Activated naive CD4-positive, alpha-beta T cell treated with anti-CD3 and anti-CD28 coated beads, Interleukin-2, amount 50 U/mL, for 24 hours (primary cell): ENCODE results near the gene MAGEB16.

Experiments used
- H3K27ac Mint-ChIP-seq: one replicate; pipeline ENCODE4 v1.8.0; 2021; ENCODE audit warnings: mild to moderate bottlenecking, mixed read lengths
- H3K27me3 Mint-ChIP-seq: one replicate; pipeline ENCODE4 v1.8.0; 2021; ENCODE audit warnings: mixed read lengths
- H3K36me3 Mint-ChIP-seq: one replicate; pipeline ENCODE4 v1.8.0; 2021; ENCODE audit warnings: mixed read lengths
- H3K4me1 Mint-ChIP-seq: one replicate; pipeline ENCODE4 v1.8.0; 2021; ENCODE audit warnings: mixed read lengths
- H3K4me3 Mint-ChIP-seq: one replicate; pipeline ENCODE4 v1.8.0; 2021; ENCODE audit warnings: mild to moderate bottlenecking, mixed read lengths
- H3K9me3 Mint-ChIP-seq: one replicate; pipeline ENCODE4 v1.8.0; 2021; ENCODE audit warnings: mixed read lengths

MAGEB16 gene

DNA sequence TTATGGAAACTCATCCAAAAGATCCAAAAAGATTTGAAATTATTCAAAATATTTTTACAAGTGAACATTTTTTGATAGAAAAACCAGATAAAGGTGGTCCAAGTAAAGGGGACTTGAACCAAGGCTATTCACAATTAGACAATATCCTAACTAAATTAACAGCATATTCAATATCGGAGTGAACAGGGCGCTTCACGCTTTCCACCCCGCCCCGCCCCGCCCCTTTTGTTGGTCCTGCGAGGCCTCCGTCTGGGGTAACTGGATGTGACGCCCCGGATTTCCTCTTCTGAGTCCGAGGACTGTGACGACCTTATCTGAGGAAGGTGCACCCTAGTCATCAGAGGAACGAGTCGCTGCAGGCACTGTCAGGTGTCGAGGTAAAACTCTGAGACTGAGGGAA lies at the start of gene MAGEB16:
TSS of gene MAGEB16 (plus strand) at position 301 of the 400 bp plus-strand sequence. CDS start 3,855 bp downstream, outside the sequence.
- H3K4me1 Mint-ChIP-seq: no peaks in the 10 kb centered on the region
- no peaks in the 10 kb centered on the region for H3K9me3 Mint-ChIP-seq
- H3K27me3 Mint-ChIP-seq: no peaks in the 10 kb centered on the region
- no peaks in the 10 kb centered on the region for H3K36me3 Mint-ChIP-seq
- H3K27ac Mint-ChIP-seq: no peak within 1 kb of the TSS
- no peak within 1 kb of the TSS for H3K4me3 Mint-ChIP-seq

DNA sequence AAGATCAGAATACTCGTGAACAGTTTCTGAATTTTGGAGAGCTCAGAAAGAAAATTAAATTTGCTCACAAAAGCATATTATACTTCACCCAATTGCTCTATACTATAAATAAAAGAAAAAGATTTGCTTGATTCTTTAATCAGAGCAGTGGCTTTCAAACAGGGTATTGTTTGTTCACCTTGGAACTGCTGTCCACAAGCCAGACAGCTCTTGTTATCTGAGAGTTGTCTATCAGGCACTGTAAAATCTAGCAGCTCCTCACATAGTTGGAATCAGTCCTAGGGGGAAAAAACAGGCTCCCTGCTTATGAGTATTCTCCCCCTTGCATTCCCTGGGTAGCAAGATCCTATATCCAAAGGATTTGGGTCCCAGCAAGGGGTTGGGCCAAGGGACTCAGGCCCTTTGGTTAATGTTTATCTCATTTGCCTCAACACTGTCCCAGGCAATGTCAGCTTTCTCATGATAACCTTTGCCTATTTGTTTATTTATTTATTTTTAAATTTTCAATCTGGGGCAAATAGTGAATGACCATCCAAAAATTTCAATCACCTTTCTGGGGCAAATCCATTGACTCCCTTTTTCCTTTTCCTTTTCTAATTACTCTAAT lies 24.1 kb upstream of the MAGEB16 start:
- H3K27ac Mint-ChIP-seq: no peak overlapping the region
- no peaks in the 10 kb centered on the region for H3K27me3 Mint-ChIP-seq
- H3K9me3 Mint-ChIP-seq: no peaks in the 10 kb centered on the region
- no peaks in the 10 kb centered on the region for H3K36me3 Mint-ChIP-seq
- no peak overlapping the region for H3K4me3 Mint-ChIP-seq
- no peaks in the 10 kb centered on the region for H3K4me1 Mint-ChIP-seq

DNA sequence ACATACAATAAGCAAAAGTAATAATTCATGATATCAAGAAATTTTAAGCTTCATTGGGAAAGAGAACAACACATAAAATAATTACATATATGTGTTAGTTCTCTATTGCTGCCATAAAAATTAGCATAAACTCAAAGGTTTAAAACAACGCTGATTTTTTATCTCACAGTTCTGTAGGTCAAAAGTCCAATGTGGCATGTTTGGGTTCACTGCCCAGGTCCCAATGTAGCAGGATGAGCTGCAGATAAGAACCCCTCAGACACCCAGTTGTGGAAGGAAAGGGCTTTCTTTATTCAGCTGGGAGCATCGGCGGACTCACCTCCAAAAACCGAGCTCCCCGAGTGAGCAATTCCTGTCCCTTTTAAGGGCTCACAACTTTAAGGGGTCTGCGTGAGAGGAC lies 13.1 kb upstream of the MAGEB16 start:
- no peak overlapping the region for H3K4me3 Mint-ChIP-seq
- no peaks in the 10 kb centered on the region for H3K36me3 Mint-ChIP-seq
- H3K27me3 Mint-ChIP-seq: no peaks in the 10 kb centered on the region
- no peak overlapping the region for H3K27ac Mint-ChIP-seq
- no peaks in the 10 kb centered on the region for H3K4me1 Mint-ChIP-seq
- H3K9me3 Mint-ChIP-seq: no peaks in the 10 kb centered on the region

DNA sequence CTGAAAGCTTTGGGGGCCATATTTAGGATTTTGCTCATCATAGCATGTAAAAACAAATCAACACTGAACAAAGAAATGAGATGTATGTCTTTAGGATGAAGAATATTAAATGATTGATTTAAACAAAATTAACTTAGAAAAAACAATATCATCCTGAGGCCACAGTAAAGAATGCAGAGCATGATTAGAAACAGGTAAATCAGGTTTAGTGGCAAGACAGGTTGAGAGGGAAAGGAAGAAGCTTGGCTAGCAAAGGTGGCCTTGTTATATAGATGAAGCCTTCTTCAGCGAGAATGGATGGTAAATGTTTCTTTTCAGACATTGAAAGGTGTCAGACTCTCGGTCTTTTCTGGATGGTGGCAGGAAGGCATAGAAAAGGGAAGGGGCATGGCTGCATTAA lies 11.9 kb upstream of the MAGEB16 start:
- Mint-ChIP-seq H3K27ac (no peak overlapping the region), H3K27me3 (no peaks in the 10 kb centered on the region), H3K9me3 (no peaks in the 10 kb centered on the region), H3K4me3 (no peak overlapping the region), H3K36me3 (no peaks in the 10 kb centered on the region), H3K4me1 (no peaks in the 10 kb centered on the region)

DNA sequence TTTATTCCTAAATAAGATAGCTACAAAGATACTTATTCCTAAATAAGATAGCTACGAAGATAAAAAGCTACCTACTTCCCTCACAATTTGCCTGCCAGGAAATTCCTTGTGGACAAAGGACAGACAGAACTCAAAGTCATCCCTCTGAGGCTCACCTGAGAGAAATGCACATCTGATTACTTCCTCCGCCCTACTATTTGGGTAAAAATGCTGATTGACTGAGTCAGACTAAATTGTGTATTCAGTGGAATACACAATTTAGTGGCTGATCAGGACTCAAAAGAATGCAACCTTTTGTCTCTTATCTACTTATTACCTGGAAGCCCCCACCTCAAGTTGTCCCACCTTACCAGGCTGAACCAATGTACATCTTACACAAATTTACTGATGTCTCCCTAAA lies 10.3 kb upstream of the MAGEB16 start:
- no peaks in the 10 kb centered on the region for H3K27me3 Mint-ChIP-seq
- H3K9me3 Mint-ChIP-seq: no peaks in the 10 kb centered on the region
- H3K27ac Mint-ChIP-seq: no peak overlapping the region
- H3K36me3 Mint-ChIP-seq: no peaks in the 10 kb centered on the region
- no peak overlapping the region for H3K4me3 Mint-ChIP-seq
- no peaks in the 10 kb centered on the region for H3K4me1 Mint-ChIP-seq

DNA sequence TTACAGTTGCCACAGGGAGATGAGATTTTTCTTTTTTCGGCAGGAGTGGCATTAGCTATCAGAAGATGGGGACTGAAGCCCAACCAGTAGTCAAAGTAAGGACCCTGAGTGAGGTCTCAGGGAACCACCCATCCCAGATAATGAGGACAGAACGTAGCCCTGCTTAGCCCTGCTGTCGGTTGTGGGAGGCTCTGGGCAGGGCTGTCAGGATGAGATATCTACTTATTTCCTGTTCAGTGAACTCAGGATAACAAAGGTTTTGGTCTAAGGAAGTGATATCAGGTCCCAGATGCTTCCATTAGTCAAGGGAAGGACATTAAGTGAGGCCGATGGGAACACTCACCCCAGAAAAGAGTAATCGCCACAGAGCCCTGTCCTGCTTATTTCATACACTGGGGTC lies 2.3 kb downstream of the MAGEB16 start:
- Mint-ChIP-seq H3K27me3 (no peaks in the 10 kb centered on the region), H3K4me1 (no peaks in the 10 kb centered on the region), H3K27ac (no peak overlapping the region), H3K36me3 (no peaks in the 10 kb centered on the region), H3K4me3 (no peak overlapping the region), H3K9me3 (no peaks in the 10 kb centered on the region)

DNA sequence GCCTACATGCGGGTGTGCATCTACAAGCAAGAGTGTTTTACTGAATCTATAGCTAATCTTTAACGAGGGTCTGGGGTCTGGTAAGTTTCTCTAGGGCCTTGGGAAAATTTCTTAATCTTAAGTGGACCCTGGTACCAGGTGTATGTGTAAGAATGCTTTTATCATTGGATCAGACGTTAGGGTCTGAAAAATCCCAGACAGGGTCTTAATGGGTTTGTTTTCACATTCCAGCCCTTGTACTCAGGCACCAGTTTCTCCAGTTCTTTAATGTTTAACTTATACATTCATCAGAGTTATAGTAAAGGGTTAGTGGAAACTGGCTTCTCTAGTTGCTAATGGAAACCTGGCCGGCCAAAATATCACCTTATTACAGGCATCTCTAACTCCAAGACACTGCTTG lies 11.6 kb downstream of the MAGEB16 start:
- H3K4me1 Mint-ChIP-seq: no peaks in the 10 kb centered on the region
- no peak overlapping the region for H3K27ac Mint-ChIP-seq
- H3K36me3 Mint-ChIP-seq: no peaks in the 10 kb centered on the region
- H3K9me3 Mint-ChIP-seq: no peaks in the 10 kb centered on the region
- H3K27me3 Mint-ChIP-seq: no peaks in the 10 kb centered on the region
- no peak overlapping the region for H3K4me3 Mint-ChIP-seq

DNA sequence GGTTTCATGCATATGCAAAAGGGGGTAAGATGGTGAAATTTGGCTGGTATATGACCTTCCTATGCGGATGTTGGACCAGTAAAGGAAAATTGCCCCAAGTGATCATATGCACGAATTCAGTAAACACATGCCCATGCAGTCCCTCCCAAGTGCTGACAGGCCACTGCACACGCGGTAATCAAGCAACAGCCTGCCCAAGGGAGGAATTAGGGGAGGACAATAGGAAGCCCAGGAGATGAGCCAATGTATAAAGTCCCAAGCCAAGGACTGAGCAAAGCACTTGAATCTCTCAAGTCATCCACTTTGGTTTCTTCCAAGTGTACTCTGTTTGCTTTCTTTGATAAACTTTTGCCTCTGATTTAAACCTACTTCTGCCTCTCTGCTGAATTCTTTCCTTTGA lies 21.1 kb downstream of the MAGEB16 start:
- Mint-ChIP-seq H3K27ac (no peak overlapping the region), H3K4me3 (no peak overlapping the region), H3K9me3 (no peaks in the 10 kb centered on the region), H3K4me1 (no peaks in the 10 kb centered on the region), H3K36me3 (no peaks in the 10 kb centered on the region), H3K27me3 (no peaks in the 10 kb centered on the region)

DNA sequence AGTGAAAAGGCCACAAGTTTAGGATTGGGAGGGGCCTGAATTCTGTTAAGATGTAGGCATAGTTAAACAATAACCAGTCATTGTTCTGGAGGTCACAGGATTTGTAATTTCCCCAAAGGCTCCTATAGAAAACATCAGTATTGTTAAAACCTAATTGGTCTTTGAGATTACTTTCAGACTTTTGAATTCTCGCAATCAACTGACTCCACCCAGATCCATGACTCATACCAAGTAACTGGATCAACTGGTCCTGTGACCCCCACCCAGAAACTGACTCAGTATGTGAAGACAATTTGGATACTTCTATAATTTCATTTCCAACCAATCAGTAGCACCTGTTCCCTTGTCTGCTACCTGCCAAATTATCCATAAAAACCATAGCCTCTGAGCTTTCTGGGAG lies 28.4 kb downstream of the MAGEB16 start:
- H3K4me1 Mint-ChIP-seq: no peaks in the 10 kb centered on the region
- no peaks in the 10 kb centered on the region for H3K36me3 Mint-ChIP-seq
- H3K27me3 Mint-ChIP-seq: no peaks in the 10 kb centered on the region
- H3K27ac Mint-ChIP-seq: no peak overlapping the region
- H3K9me3 Mint-ChIP-seq: no peaks in the 10 kb centered on the region
- no peak overlapping the region for H3K4me3 Mint-ChIP-seq

DNA sequence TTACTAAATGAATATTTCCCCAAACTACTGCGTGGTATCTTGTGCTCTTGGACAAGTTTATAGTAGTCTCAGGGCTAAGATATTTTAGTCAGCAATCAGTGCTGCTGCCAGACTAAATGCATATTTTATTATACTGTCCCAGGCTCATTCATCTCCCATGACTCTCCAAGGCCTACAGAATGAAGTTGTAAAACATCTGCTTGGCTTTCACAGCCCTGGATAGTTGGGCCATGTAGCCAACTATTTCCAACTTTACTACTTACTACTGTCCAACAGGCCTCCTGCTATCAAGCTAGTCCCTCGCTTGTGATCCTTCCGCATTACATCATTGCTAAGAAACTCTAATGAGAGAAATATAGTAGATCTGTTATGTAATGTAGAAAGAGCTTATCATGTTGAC lies 31.4 kb downstream of the MAGEB16 start:
- Mint-ChIP-seq H3K4me1 (no peaks in the 10 kb centered on the region), H3K27ac (no peak overlapping the region), H3K4me3 (no peak overlapping the region)

DNA sequence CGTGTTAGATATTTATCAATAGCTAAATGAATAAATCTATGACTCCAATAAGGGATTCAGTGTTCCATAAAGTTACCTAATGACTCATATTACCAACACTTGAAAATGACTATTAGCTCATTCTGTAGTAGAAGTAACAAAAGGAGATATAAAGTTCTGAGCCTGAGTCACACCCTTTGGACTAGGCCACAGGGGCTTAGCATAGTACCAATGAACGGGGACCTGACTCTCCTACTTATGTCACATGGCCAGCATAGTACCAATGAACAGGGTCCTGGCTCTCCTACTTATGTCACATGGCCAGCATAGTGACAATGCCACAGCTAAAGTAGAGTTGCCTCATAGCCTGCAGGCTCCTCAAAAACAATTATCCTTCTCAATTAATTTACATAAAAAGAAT lies 43.7 kb downstream of the MAGEB16 start:
- H3K27ac Mint-ChIP-seq: no peak overlapping the region
- no peaks in the 10 kb centered on the region for H3K9me3 Mint-ChIP-seq
- H3K4me1 Mint-ChIP-seq: no peaks in the 10 kb centered on the region
- no peak overlapping the region for H3K4me3 Mint-ChIP-seq
- no peaks in the 10 kb centered on the region for H3K27me3 Mint-ChIP-seq
- no peaks in the 10 kb centered on the region for H3K36me3 Mint-ChIP-seq

More for the DNA sequence above, 31.4 kb downstream of the MAGEB16 start:
- Mint-ChIP-seq H3K36me3 (no peaks in the 10 kb centered on the region), H3K9me3 (no peaks in the 10 kb centered on the region), H3K27me3 (no peaks in the 10 kb centered on the region)

DNA sequence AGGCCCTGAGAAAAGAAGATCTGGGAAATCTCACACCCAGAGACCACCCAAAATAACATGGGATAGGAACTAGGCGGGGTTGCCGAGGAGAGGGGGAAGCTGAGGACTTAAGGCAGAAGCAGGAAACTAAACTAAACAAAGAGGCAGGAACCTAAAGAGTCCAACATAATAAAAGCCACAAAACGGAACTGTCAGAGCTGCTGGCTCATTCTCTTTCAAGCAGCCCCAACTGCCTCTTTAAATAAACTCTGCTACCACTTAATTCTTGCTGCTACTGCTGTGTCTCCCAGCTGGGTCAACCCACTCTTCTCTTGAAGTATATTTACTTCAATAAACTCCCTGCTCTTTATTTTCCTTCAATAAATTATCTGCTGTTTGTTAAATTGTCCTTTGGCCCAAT lies 44.5 kb downstream of the MAGEB16 start:
- H3K4me3 Mint-ChIP-seq: no peak overlapping the region
- H3K27ac Mint-ChIP-seq: no peak overlapping the region
- H3K36me3 Mint-ChIP-seq: no peaks in the 10 kb centered on the region
- H3K27me3 Mint-ChIP-seq: no peaks in the 10 kb centered on the region
- H3K4me1 Mint-ChIP-seq: no peaks in the 10 kb centered on the region
- H3K9me3 Mint-ChIP-seq: no peaks in the 10 kb centered on the region

DNA sequence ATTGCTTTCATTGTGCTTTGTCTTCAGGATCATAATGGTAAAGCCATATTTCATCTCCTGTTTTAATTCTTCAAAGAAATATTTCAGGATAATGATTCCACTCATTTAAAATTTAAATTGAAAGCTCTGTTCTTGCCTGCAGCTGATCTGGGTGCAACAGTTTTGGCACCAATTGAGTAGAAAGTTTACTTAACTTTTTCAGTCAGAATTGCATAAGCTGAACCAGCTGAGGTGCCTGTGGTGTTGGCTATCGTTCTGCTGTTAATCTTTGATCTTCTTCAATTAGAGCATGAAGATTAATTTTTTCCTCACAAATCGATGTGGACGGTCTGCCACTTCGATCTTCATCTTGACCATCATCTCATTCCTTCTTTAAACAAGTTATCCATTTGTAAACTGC lies 49.6 kb downstream of the MAGEB16 start:
- no peaks in the 10 kb centered on the region for H3K9me3 Mint-ChIP-seq
- no peaks in the 10 kb centered on the region for H3K36me3 Mint-ChIP-seq
- H3K4me1 Mint-ChIP-seq: no peaks in the 10 kb centered on the region
- no peak overlapping the region for H3K27ac Mint-ChIP-seq
- no peaks in the 10 kb centered on the region for H3K27me3 Mint-ChIP-seq
- no peak overlapping the region for H3K4me3 Mint-ChIP-seq
